ENCODE measurements around the gene NPAS4.

DNA sequence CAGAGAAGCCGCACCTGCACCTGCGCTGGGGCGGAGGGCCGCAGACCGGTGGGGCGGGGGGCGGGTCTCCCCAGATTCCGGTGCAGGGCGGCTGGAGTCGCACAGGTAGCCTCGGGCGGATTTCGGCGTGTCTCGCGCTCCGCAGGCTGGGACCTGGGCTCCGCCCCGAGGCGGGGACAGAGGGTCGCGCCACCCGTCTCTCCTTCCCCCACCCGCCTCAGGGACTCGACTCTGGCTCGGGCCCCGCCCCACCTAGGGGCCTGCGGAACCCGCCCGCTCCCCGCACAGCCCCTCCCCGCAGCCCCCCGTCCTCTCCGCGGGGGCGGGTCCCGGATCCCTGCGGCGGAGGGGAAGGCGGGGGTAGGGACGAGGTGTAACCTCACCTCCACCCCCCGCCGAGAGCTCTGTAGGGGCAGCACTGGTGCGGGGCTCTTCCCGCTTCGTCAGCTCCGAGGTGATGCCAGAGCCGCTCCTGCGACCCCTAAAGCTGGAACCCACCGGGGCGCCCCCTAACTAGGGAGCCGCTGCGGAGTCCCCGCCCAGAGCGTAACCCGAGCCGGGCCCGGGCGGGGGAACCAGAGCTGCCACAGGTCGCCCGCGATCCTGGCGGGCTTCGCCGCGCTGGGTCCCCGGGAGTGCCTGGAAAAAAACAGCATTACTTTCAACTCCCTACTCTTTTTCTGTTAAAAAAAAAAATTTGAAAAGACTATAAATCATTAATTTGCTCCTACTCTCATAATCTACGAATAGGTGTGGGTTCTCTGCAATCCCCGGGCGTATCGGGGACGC, 49.0 kb upstream of the NPAS4 start, which contains the start of gene SLC29A2:
- TF ChIP-seq, protein P1, sequence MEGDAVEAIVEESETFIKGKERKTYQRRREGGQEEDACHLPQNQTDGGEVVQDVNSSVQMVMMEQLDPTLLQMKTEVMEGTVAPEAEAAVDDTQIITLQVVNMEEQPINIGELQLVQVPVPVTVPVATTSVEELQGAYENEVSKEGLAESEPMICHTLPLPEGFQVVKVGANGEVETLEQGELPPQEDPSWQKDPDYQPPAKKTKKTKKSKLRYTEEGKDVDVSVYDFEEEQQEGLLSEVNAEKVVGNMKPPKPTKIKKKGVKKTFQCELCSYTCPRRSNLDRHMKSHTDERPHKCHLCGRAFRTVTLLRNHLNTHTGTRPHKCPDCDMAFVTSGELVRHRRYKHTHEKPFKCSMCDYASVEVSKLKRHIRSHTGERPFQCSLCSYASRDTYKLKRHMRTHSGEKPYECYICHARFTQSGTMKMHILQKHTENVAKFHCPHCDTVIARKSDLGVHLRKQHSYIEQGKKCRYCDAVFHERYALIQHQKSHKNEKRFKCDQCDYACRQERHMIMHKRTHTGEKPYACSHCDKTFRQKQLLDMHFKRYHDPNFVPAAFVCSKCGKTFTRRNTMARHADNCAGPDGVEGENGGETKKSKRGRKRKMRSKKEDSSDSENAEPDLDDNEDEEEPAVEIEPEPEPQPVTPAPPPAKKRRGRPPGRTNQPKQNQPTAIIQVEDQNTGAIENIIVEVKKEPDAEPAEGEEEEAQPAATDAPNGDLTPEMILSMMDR (conservative IDR thresholded peaks at IDR 0.05; ENCODE audit: low read depth, low read length): no peak
- TF ChIP-seq CEBPB (IDR thresholded peaks at IDR 0.05; ENCODE audit: low read depth, low read length): no peak
